ENCODE data around the gene RTBDN.

GRCh38 chr19:12789098-12789903, 45.1 kb downstream of the RTBDN start:
- TF ChIP-seq POLR2A (IDR thresholded peaks at IDR 0.05), result peak; percentile 48
- no peak for TF ChIP-seq CTCF (IDR thresholded peaks at IDR 0.05)
